Measurements from ENCODE around the gene NUS1. TPM values are rescaled to one million over a fixed set of nuclear protein-coding genes. Genes with fewer than 3 reads are reported as not detected.

Gene NUS1
- total and polyA plus RNA-seq, 2 of the 4 experiments (the other 2 are of a cell fraction): 11.8 to 19.6 TPM

DNA sequence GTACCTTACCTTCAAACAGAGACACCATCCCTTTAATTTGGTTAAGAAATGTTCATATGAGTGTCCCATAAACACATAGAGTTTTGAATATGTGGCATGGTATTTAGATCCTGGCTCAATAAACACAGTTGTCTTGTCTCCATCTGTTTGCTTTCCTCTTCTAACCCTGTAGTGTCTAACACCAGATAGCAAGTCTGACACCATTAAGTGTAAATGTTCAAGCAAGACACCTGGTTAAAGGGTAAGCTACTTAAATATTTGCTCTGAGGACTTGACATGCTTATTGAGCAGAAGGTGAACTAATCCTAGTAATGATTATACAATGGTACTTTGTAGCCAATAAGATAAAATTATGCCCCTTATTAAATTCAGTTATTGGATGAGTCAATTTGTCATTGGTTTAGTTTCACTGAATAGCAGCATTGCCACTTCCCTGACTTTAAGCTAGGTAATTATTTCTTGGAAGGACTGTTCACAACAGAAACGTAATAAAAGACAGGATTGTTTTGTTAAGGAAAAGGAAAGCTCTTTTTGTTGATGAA, 46.1 kb upstream of the NUS1 start:
- H4K20me1 ChIP-seq (ENCODE audit: insufficient read depth, low read length): no peaks in the 10 kb centered on the region
- WGBS, 2 experiments (ENCODE audit: extremely low coverage in 2 of 2, insufficient read length in 1 of 2): no CpG with 5 or more reads among the region's 1 CpG
- no peaks in the 10 kb centered on the region for H3K27me3 ChIP-seq (ENCODE audit: control insufficient read depth, insufficient read depth, low read length)
- H3K27ac ChIP-seq (ENCODE audit: insufficient read depth, low read length): no peak overlapping the region
- H3K9me3 ChIP-seq (ENCODE audit: control insufficient read depth, insufficient read depth, low read length): no peaks in the 10 kb centered on the region
- no peak overlapping the region for H2BK20ac ChIP-seq (ENCODE audit: low read depth, low read length)
- H3K23ac ChIP-seq (ENCODE audit: low read depth, low read length): no peak overlapping the region
- BruUV-seq (replicated peaks): no TSS peak
- no peak overlapping the region for H4K8ac ChIP-seq (ENCODE audit: low read depth in 2 of 2, low read length in 2 of 2)
- no peaks in the 10 kb centered on the region for H3K9me1 ChIP-seq (ENCODE audit: insufficient read depth, low read length)
- ATAC-seq (ENCODE audit: low read depth): no peak
- TF ChIP-seq NFE2L2 (IDR thresholded peaks at IDR 0.05; ENCODE audit: low read depth, low read length) (no peak), CEBPB (IDR thresholded peaks at IDR 0.05; ENCODE audit: low read depth, low read length) (no peak), BHLHE40 (IDR thresholded peaks at IDR 0.05; ENCODE audit: low read depth, low read length) (no peak), MAZ (IDR thresholded peaks at IDR 0.05; ENCODE audit: borderline replicate concordance, low read depth, low read length) (no peak), CHD1 (IDR thresholded peaks at IDR 0.05; ENCODE audit: low read depth, low read length) (no peak), RAD21 (IDR thresholded peaks at IDR 0.05; ENCODE audit: low read length) (no peak), FOS (IDR thresholded peaks at IDR 0.05; ENCODE audit: low read depth, low read length) (no peak), RCOR1 (IDR thresholded peaks at IDR 0.05; ENCODE audit: insufficient replicate concordance, low read length) (no peak), SMC3 (IDR thresholded peaks at IDR 0.05; ENCODE audit: low read depth, low read length) (no peak), POLR2A (IDR thresholded peaks at IDR 0.05; ENCODE audit: low read depth, low read length) (no peak), MAFK (IDR thresholded peaks at IDR 0.05; ENCODE audit: low read depth, low read length) (no peak)
- TF ChIP-seq, protein P1, sequence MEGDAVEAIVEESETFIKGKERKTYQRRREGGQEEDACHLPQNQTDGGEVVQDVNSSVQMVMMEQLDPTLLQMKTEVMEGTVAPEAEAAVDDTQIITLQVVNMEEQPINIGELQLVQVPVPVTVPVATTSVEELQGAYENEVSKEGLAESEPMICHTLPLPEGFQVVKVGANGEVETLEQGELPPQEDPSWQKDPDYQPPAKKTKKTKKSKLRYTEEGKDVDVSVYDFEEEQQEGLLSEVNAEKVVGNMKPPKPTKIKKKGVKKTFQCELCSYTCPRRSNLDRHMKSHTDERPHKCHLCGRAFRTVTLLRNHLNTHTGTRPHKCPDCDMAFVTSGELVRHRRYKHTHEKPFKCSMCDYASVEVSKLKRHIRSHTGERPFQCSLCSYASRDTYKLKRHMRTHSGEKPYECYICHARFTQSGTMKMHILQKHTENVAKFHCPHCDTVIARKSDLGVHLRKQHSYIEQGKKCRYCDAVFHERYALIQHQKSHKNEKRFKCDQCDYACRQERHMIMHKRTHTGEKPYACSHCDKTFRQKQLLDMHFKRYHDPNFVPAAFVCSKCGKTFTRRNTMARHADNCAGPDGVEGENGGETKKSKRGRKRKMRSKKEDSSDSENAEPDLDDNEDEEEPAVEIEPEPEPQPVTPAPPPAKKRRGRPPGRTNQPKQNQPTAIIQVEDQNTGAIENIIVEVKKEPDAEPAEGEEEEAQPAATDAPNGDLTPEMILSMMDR (conservative IDR thresholded peaks at IDR 0.05; ENCODE audit: low read depth, low read length): no peak
- TF ChIP-seq, protein P2, sequence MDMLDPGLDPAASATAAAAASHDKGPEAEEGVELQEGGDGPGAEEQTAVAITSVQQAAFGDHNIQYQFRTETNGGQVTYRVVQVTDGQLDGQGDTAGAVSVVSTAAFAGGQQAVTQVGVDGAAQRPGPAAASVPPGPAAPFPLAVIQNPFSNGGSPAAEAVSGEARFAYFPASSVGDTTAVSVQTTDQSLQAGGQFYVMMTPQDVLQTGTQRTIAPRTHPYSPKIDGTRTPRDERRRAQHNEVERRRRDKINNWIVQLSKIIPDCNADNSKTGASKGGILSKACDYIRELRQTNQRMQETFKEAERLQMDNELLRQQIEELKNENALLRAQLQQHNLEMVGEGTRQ (IDR thresholded peaks at IDR 0.05; ENCODE audit: low read depth, low read length): no peak
- no peak overlapping the region for H2AK9ac ChIP-seq (replicated peaks; ENCODE audit: low read depth, low read length, poor library complexity)
- no peak overlapping the region for H3K4me2 ChIP-seq (ENCODE audit: low read depth, low read length)
- H3K4me1 ChIP-seq (ENCODE audit: control insufficient read depth, insufficient read depth, low read length): no peaks in the 10 kb centered on the region
- no peak overlapping the region for H4K91ac ChIP-seq (ENCODE audit: insufficient read depth, low read depth, low read length)
- H3K56ac ChIP-seq (ENCODE audit: extremely low read depth, insufficient read depth, low read length): no peak overlapping the region
- H2BK120ac ChIP-seq (ENCODE audit: low read depth, low read length): no peak overlapping the region
- H3K9ac ChIP-seq (ENCODE audit: low read depth, low read length): no peak overlapping the region
- dilution Hi-C loops (cut with HindIII; ENCODE audit: low sequenced_read_pairs, unreplicated experiment): no loop called here
- H3K18ac ChIP-seq (ENCODE audit: low read depth, low read length): no peak overlapping the region
- in situ Hi-C loops (cut with MboI; ENCODE audit: low sequenced_read_pairs): no loop called here
- ChIA-PET CTCF (no interaction called here), POLR2A (ENCODE audit: unreplicated experiment) (no interaction called here)
- no peak overlapping the region for H3K4me3 ChIP-seq (ENCODE audit: insufficient read depth, low read depth, low read length)
- H2AK5ac ChIP-seq (ENCODE audit: low read depth, low read length): no peak overlapping the region
- no peak overlapping the region for H2AFZ ChIP-seq (replicated peaks; ENCODE audit: low read length, poor library complexity)
- H2BK15ac ChIP-seq (ENCODE audit: low read depth, low read length): no peak overlapping the region
- DNase-seq: no peak
- H3K4ac ChIP-seq (ENCODE audit: low read depth, low read length): no peak overlapping the region
- H3K14ac ChIP-seq (replicated peaks; ENCODE audit: low read depth, low read length): no peak overlapping the region
- no peaks in the 10 kb centered on the region for H3K36me3 ChIP-seq (ENCODE audit: control insufficient read depth, insufficient read depth, low read length)
- no peak overlapping the region for H2BK5ac ChIP-seq (ENCODE audit: low read depth, low read length, poor library complexity, severe bottlenecking)
- no peaks in the 10 kb centered on the region for H3K79me1 ChIP-seq (ENCODE audit: low read depth in 1 of 2, low read length in 2 of 2)
- intact Hi-C loops (cut with micrococcal nuclease): no loop called here
- H4K5ac ChIP-seq (ENCODE audit: low read depth, low read length): no peak overlapping the region

Data from IMR-90 (cell line).